HG03565 (cell line): ENCODE measurements around the gene PROKR1.
A peak's percentile ranks its signal among the peaks of the same experiment; 100 is the strongest.
"Not testable (repeated sequence)": the region's sequence is repeated elsewhere in the genome, so short reads cannot be mapped to it uniquely, and the experiment has no call there.

ENCODE experiments used
- ATAC-seq: cut with Tn5 transposase; IDR thresholded peaks from one replicate; pipeline ENCODE4 v1.9.1; 2021; ENCODE audit warnings: mild to moderate bottlenecking, moderate library complexity; ENCODE audit not compliant: unreplicated experiment

PROKR1 gene

DNA sequence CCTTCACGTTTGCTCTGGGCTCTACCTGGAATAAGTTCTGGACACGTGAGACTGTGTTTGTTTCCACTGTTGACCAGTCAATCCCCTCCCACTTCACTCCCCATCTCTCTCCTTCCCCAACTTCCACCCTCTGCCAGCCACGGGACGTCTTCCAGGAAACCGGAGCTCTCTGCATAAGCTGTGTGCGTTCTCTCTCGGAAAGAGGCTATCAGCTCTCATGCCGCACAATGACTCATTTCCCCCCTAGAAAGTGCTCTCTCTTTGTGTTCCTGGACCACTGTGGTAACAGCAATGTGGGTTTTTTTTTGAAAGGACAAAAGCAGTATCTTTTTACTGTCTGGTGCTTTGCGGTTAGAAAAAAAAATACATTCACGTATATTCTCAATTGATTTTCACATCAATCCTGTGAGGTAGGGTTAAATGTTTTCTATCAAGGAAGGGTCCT lies 10.2 kb downstream of the PROKR1 start:
- ATAC-seq = peak; percentile 86

DNA sequence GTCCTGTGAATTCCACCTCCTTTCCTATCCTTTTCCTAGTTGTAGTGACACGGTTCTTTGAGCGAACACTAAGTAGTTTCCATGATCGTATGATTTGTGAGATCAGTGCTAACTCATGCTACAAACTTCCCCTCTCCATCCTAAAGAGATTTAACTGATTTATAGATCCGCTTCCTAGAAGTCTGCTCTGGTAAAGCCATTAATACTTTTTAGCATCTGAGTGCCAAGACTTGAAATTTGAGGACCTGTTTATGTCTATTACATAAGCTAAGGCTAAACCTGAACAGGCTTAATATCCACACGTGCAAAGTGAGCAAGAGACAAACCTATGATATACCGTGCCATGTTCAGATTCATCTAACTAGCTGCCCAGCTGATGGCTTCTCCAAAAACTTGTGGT lies 14.9 kb downstream of the PROKR1 start:
- ATAC-seq = no peak

DNA sequence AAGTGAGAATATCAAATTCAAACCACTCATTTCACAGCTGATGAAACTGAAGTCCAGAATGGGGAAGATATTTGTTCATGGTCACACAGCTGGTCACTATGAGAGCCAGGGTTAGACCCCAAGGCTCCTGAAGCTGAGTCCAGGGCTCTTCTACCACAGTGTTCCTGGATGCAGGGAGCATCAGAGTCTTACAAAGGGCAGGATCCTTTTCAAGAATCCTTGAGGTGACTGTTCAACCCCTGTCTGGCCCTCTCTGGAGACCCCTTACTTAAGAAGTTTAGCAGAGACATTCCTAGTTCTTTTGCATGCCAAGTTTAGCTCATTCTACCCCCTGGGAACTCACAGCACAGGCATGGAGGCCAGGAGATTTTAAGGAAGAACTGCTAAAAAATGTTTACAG lies 15.7 kb downstream of the PROKR1 start:
- no peak for ATAC-seq

DNA sequence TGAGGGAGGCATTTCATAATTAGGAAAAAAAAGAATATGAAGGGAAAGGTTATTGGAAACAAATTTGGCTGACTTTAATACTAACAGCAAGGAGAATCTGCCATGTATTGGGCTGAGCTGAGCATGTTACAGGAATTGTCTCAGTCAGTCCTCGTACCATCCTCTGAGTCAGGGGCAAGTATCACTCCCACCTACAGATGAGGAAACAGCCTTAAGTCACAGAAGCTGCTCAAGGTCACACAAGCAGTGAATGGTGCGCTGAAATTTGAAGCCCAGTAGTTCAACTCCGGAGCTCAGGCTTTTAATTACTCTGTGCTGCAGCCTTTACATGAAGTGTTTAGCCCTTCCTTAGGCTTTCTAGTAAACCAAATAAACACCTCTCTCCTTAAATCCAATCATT lies 17.3 kb downstream of the PROKR1 start:
- no peak for ATAC-seq

DNA sequence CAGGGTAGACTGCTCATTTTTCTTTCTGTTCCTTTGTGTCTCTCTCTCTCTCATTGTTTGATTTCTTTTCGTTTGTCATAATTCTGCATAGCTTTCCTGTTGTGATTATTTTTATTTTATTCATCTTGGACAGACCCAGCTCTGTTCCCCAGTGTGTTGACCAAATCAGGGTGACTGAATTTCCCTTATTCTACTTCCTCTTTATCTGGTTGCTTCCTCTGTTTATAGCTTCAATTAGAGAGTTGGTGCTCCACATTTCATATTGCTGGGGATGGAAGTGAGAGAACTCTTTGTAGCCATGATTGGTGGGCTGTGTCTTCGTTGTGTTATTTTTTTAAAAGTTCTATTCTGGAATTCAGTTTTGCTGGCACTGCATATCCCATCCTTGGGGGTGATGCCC lies 19.1 kb downstream of the PROKR1 start:
- no peak for ATAC-seq

DNA sequence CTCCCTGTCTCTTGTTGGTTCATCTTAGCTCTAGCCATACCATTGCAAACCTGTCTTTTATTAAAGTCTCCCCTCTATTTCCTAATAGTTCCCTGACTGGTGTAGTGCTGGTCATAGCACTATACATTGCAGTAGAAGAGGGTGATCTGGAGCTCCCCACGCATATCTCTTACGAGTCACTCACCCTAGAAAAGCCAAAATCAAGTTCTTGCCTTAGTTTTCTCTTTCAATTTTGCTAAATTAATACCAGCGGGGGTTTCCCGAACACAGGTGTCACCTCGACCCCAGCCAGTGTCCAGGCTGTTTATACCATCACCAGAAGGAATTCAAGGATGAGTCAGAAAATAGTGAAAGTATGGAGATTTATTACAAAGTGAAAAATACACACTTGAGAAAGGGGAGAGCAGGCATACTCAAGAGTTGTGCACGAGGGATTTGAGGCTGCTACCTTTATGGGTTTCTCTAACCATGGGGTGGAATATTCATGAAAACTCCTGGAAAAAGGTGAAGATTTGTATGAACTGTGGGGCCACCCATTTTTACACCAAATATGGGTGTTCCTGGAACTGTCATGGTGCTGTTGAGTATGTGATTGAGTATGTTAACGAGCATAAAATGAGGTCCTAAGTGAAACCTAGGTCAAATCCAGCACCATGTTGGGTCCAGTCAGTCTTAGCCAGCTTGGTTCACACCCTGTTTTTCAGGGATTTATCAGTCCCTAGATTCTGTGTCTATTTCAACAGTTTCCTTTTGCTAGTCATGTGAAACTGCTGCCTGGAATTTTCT lies 20.2 kb downstream of the PROKR1 start:
- no peak for ATAC-seq

DNA sequence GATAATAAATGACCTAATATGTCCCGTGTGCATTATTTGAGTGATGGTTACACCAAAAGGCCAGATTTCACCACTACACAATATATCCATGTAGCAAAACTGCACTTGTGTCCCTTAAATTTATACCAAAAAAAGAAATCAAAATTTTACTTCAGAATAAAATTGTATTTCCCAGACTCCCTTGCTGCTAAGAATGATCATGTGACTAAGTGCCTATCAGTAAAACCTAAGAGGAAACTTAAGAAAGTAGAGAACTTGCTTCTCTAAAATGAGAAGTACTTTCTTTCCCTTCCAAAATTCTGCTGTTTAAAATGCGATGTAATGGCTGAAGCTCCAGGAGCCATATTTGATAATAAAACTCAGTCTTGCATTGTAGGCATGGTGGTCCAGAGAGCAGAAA lies 24.0 kb downstream of the PROKR1 start:
- no peak for ATAC-seq

DNA sequence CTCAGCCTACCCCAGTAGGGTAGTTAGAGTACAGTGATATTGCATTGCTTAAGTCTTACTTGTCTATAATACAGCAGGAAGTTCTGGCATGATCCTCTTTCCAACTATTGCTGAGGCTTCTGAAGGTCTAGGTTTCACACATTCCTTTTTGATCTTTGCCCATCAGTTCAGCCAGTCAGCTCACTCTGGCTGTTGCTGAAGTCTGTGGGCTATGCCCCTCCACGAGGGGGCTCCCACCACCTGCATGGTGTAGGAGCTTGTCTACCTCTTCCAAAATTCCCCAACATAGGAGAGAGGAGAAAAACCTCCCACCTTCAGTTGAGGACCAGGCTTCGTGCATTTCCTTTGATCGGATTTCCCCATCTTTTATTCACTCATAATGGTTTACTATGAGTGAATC lies 26.3 kb downstream of the PROKR1 start:
- ATAC-seq = no peak

DNA sequence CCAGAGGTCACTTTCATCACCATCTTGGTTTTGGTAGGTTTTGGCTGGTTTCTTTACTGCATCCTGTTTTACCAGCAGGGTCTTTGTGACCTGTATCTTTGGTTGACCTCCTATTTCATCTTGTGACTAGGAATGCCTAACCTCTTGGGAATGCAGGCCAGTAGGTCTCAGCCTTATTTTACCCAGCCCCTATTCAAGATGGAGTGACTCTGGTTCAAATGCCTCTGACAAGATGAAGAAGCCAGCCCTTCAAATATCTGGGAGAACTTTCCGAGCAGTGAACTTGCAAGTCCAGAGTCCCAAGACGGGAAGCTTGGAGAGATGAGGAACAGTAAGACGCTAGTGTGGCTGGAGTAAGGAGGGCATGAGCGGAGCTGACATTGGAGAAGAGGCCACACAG lies 28.6 kb downstream of the PROKR1 start:
- no peak for ATAC-seq

DNA sequence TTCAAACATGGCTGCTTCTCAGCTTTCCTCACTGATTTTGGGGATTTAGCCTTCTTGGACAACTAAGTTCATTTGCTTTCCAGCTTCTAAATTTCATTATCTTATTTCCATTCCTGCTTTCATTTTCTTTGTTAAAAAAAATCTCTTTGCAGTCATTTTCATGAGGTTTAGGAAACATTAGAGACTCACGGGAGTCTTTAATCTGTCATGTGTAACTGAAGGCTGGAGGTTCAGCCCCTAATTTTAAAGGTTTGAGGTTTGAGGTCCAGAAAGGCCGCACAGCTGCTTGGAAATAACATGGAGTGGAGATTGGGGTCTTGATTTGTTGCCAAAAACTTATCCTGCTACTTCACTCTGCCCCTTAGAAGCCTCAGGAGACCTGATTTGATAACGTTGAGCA lies 30.3 kb downstream of the PROKR1 start:
- ATAC-seq = no peak

DNA sequence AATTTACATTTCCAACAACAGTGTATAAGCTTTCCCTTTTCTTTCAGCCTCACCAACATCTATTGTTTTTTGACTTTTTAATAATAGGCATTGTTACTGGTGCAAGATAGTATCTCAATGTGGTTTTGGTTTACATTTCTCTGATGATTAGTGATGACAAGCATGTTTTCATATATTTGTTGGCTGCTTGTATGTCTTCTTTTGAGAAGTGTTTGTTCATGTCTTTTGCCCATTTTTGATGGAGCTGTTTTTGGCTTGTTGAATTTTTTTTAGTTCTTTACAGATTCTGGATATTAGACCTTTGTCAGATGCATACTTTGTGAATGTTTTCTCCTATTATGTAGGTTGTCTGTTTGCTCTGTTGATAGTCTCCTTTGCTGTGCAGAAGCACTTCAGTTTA lies 32.1 kb downstream of the PROKR1 start:
- no peak for ATAC-seq

DNA sequence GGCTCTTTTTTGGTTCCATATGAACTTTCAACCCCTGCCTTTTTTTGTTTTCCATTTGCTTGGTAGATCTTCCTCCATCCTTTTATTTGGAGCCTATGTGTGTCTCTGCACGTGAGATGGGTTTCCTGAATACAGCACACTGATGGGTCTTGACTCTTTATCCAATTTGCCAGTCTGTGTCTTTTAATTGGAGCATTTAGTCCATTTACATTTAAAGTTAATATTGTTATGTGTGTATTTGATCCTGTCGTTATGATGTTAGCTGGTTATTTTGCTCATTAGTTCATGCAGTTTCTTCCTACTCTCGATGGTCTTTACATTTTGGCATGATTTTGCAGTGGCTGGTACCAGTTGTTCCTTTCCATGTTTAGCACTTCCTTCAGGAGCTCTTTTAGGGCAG lies 34.5 kb downstream of the PROKR1 start:
- not testable (repeated sequence) for ATAC-seq

DNA sequence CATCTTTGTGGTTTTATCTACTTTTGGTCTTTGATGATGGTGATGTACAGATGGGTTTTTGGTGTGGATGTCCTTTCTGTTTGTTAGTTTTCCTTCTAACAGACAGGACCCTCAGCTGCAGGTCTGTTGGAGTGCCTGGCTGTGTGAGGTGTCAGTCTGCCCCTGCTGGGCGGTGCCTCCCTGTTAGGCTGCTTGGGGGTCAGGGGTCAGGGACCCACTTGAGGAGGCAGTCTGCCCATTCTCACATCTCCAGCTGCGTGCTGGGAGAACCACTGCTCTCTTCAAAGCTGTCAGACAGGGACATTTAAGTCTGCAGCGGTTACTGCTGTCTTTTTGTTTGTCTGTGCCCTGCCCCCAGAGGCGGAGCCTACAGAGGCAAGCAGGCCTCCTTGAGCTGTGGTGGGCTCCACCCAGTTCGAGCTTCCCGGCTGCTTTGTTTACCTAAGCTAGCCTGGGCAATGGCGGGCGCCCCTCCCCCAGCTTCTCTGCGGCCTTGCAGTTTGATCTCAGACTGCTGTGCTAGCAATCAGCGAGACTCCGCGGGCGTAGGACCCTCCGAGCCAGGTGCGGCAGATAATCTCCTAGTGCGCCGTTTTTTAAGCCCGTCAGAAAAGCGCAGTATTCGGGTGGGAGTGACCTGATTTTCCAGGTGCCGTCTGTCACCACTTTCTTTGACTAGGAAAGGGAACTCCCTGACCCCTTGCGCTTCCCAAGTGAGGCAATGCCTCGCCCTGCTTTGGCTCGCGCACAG lies 36.0 kb downstream of the PROKR1 start:
- ATAC-seq = not testable (repeated sequence)

DNA sequence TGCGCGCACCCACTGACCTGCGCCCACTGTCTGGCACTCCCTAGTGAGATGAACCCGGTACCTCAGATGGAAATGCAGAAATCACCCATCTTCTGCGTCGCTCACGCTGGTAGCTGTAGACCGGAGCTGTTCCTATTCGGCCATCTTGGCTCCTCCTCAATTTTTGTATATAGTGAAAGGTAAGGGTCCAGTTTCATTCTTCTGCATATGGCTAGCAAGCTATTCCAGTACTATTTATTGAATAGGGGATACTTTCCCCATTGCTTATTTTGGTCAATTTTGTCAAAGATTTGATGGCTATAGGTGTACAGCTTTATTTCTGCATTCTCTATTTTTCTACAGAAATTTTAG lies 36.5 kb downstream of the PROKR1 start:
- not testable (repeated sequence) for ATAC-seq

DNA sequence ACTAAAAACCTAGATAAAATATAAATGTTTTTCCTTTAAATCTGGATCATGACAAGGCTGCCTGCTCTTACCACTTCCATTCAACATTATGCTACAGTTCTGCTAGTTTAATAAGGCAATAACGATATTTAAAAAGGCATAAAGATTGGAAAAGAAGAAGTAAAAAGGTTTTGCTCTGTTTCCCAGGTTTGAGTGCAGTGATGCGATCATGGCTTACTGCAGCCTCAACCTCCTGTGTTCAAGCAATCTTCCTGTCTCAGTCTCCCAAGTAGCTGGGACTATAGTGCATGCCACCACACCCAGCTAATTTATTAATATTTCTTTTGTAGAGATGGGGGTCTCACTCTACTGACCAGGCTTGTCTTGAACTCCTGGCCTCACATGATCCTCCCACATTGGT lies 40.8 kb downstream of the PROKR1 start:
- ATAC-seq = no peak

DNA sequence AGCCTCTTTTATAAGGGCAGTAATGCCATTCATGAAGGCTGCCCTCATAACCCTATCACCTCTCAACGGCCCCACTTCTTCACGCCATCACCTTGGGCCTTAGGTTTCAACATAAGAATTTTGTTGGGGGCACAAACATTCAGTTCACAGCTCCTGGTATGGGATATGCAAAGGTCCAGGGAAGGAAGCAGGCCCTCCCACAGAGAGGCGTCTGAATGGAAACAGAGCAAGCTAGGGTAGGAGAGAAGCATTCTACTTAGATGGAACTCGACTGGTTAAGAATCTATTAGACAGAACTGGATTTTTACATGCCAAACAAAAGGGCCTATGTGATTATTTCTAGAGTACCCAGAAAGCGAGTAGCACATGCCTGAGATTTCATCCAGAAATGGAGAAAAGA lies 42.8 kb downstream of the PROKR1 start:
- ATAC-seq = no peak

DNA sequence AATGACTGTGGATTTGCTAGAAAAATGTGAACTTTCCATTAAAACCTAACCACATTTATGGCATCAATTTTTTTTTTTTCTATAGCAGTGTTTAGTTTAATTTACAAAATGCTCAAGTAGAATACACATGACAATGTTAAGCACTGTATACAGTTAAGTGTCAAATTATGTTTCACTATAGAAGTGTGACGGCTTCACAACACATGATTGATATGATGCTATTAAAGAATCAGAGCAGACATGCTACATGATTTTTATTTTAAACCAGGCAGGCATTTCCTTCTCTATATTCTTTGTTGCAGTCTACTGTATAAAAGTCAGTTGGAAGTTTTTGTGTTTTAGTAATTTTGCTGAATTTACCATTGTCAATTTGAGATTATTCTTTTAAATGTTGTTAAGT lies 43.6 kb downstream of the PROKR1 start:
- ATAC-seq = no peak

DNA sequence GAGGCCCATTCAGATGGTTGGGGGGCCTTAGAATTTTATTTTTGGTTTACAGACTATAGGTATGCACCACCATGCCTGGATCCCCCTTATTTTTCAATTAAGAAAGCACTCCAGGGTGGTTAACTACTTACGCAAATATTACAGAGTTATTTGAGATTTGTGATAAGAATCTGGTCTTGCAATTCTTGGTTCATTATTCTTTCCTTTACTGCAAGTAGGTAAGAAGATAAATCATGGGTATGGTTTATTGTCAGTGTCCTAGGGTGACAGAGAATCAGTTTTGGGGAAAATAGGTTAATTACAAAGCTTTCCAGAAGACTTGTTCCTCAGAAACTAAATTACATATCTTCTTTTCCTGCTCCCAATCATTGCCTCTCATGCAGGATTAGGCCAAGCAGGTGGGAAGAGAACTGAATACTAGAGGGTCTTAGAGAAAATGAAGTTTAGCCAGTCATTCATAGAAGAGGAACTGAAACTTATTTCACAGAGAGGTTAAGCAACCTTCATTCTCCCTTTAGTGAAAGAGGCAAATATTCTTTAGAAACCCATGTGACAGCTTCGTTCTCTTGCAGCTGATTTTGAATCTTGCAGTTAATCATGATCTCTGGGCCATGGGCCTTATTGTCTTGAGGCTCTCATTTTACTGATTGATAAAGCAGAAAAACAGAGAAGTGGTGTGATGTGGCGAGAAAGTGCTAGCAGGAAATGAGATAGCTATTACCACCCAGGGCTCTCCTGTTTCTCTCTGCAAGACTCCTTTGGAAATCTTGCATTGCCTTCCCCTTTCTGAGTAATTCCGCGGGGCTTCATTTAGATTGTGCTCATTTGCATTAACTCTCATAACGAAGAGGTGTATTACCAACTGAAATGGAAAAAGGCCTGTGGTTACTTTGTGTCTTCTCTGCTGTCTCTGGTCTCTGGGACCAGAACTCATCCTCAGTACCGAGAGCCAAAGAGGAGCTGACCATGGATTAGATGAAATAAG lies 46.5 kb downstream of the PROKR1 start:
- peak; percentile 88 for ATAC-seq

DNA sequence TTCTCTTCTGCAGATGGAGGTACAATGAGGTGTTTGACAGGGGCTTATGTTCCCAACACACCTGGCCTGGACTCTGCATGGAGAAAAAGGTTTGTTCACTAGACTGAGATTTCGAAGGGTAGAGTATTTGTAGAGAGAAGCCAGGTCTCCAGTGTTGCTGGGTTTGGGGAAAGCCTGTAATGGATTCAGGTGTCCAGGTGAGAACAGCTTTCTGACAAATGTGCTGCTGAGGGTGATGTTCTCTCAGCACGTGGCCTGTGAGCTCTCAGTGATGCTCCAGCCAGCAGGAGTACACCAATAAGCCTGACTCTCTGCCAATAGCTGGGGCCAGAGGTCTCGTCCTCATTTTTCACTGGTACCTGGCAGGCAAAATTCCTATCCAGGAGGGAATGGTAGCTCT lies 47.5 kb downstream of the PROKR1 start:
- ATAC-seq = no peak

DNA sequence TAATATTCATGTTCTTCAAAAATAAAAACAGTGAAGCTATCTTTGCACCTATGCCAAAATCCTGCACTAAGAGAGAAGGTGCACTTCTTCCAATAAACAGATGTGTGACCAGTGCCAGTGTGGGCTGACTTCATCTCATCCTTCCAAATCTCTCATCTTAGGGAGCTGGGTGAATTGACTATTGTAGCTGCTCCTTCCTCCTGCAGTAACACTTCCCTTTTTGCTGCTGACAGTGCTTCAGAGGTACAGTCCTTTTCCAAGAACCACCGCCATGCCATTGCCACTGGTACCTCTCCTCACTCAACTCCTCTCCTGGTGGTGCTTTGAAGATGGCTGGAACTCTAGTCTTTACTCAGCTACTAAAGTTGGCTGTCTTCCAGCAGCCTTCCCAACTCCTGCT lies 49.1 kb downstream of the PROKR1 start:
- no peak for ATAC-seq

DNA sequence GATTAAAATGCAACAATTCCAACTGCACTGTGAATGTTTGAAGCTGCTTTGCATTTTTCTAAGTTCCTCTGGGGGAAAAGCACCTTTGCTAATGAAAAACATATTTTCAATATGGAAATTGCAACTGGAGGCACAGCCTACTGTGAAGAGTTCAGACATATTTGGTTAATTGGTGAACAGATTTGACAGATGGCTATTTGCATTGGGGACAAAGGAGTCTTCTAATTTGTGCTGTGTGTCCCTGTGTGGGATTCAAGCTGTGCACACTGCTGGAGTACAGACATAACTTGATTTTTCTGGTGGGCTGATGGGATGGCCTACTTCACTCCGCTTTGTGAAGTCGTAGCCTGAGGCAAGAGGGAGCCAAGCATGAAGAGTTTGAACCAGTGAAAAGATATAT lies 50.6 kb downstream of the PROKR1 start:
- no peak for ATAC-seq
